ENCODE data around the gene PRMT7. TPM values are rescaled to one million over a fixed set of nuclear protein-coding genes. Genes with fewer than 3 reads are reported as not detected.

Gene PRMT7
- total and polyA plus RNA-seq, 2 donors from 2014 or later, result 20.4 to 33.7 TPM

DNA sequence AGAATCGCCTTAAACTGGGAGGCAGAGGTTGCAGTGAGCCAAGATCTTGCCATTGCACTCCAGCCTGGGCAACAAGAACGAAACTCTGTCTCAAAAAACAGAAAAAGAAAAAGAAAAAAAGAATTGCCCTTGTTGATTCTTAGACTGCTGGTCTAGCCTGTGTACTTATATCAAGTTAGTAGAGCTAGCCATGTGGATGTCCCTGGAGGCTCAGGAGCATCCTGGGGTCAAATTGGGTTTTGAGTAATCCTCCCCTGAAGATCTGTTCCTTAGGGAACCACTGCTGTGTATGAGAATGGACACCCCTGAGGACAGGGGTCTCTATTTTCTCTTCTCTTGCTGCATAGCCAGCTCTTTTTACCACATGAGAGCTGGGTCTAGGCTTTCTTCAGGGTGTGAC, 21.6 kb upstream of the PRMT7 start:
- H3K4me1 ChIP-seq (ENCODE audit: control insufficient read depth in 2 of 3, insufficient read depth in 2 of 3, low read depth in 1 of 3, low read length in 3 of 3), result peaks cover 0 to 24% (median 4%) of the 10 kb centered on the region in 3 donors

DNA sequence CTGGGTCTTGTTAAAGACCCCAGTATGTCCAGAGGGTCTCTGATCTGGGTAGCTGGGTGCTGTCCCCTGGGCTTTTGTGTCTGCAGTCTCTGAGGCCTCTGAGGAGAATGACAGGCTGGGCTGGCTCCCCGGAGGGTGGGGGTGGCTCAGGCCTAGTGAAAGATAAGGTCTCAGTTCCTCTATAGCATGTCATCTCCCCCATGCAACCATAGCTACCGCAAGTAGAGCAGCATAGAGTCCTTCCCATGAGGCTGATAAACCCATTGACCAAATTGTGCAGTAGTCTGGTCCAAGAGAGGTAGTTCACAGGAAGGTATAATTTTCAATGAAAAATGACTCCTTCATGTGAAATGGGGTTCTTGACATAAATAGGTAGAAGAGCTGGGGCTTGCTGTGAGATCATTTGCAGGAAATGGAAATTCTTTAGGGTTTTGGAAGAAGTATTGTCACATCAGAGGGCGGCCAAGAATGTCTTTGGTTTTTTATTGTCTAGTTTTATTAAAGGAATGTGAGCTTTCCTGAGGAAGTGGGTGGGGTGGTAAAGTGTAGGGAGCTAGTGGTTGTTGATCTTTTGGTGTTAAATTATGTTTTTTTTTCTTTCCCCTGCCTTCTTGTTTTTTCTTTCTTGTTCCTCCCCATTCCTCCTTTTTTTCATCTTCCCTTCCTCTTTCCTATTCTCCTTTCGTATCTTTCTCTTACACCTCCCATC, 21.0 kb upstream of the PRMT7 start:
- peak overlapping the region in 1 of 2 donors; percentile 29 for H3K27ac ChIP-seq (ENCODE audit: low read depth in 2 of 2, low read length in 2 of 2)
- peak in 1 of 5 donors; percentile 56 for DNase-seq
- H3K4me3 ChIP-seq (ENCODE audit: low read length in 3 of 3), result no peak overlapping the region
- peaks cover 0 to 22% (median 4%) of the 10 kb centered on the region in 3 donors for H3K4me1 ChIP-seq (ENCODE audit: control insufficient read depth in 2 of 3, insufficient read depth in 2 of 3, low read depth in 1 of 3, low read length in 3 of 3)
- H3K27me3 ChIP-seq (ENCODE audit: control insufficient read depth, insufficient read depth, low read length), result no peaks in the 10 kb centered on the region
- intact Hi-C loops (cut with DNase I), result no loop called here
- no peak for FAIRE-seq
- no peak overlapping the region for H3K9ac ChIP-seq (ENCODE audit: low read length in 3 of 3)
- H3K36me3 ChIP-seq (ENCODE audit: control insufficient read depth in 2 of 3, insufficient read depth in 3 of 3, low read length in 3 of 3), result peaks cover 4 to 17% (median 16%) of the 10 kb centered on the region in 3 donors
- TF ChIP-seq CTCF (IDR thresholded peaks at IDR 0.05; ENCODE audit: borderline replicate concordance, extremely low read depth, insufficient read depth), result no peak
- H3K9me3 ChIP-seq (ENCODE audit: control insufficient read depth in 2 of 3, insufficient read depth in 1 of 3, low read length in 3 of 3), result no peaks in the 10 kb centered on the region

More for the DNA sequence above, 21.6 kb upstream of the PRMT7 start:
- no peak overlapping the region for H3K4me3 ChIP-seq (ENCODE audit: low read length in 3 of 3)
- no peak overlapping the region for H3K9ac ChIP-seq (ENCODE audit: low read length in 3 of 3)
- intact Hi-C loops (cut with DNase I), result no loop called here
- H3K27ac ChIP-seq (ENCODE audit: low read depth in 2 of 2, low read length in 2 of 2), result no peak overlapping the region
- DNase-seq, result no peak
- no peaks in the 10 kb centered on the region for H3K27me3 ChIP-seq (ENCODE audit: control insufficient read depth, insufficient read depth, low read length)
- no peaks in the 10 kb centered on the region for H3K9me3 ChIP-seq (ENCODE audit: control insufficient read depth in 2 of 3, insufficient read depth in 1 of 3, low read length in 3 of 3)
- H3K36me3 ChIP-seq (ENCODE audit: control insufficient read depth in 2 of 3, insufficient read depth in 3 of 3, low read length in 3 of 3), result peaks cover 4 to 16% (median 15%) of the 10 kb centered on the region in 3 donors
- TF ChIP-seq CTCF (IDR thresholded peaks at IDR 0.05; ENCODE audit: borderline replicate concordance, extremely low read depth, insufficient read depth), result no peak
- no peak for FAIRE-seq

GRCh38 chr16:68290450-68290849, 20.4 kb upstream of the PRMT7 start:
- FAIRE-seq (no peak), DNase-seq (no peak)
- Histone ChIP-seq H3K4me1 (ENCODE audit: control insufficient read depth in 2 of 3, insufficient read depth in 2 of 3, low read depth in 1 of 3, low read length in 3 of 3) (peaks cover 0 to 19% (median 4%) of the 10 kb centered on the region in 3 donors), H3K9ac (ENCODE audit: low read length in 3 of 3) (no peak overlapping the region), H3K4me3 (ENCODE audit: low read length in 3 of 3) (no peak overlapping the region), H3K9me3 (ENCODE audit: control insufficient read depth in 2 of 3, insufficient read depth in 1 of 3, low read length in 3 of 3) (no peaks in the 10 kb centered on the region), H3K36me3 (ENCODE audit: control insufficient read depth in 2 of 3, insufficient read depth in 3 of 3, low read length in 3 of 3) (peaks cover 4 to 17% (median 16%) of the 10 kb centered on the region in 3 donors), H3K27me3 (ENCODE audit: control insufficient read depth, insufficient read depth, low read length) (no peaks in the 10 kb centered on the region), H3K27ac (ENCODE audit: low read depth in 2 of 2, low read length in 2 of 2) (peak overlapping the region in 1 of 2 donors; percentile 29)
- intact Hi-C loops (cut with DNase I), result no loop called here
- no peak for TF ChIP-seq CTCF (IDR thresholded peaks at IDR 0.05; ENCODE audit: borderline replicate concordance, extremely low read depth, insufficient read depth)
